ENCODE data around the gene STON1.
"Not testable (repeated sequence)": the region's sequence is repeated elsewhere in the genome, so short reads cannot be mapped to it uniquely, and the experiment has no call there.

The STON1 gene

GRCh38 chr2:48578313-48578712, 48.4 kb downstream of the STON1 start:
- no peak for DNase-seq

DNA sequence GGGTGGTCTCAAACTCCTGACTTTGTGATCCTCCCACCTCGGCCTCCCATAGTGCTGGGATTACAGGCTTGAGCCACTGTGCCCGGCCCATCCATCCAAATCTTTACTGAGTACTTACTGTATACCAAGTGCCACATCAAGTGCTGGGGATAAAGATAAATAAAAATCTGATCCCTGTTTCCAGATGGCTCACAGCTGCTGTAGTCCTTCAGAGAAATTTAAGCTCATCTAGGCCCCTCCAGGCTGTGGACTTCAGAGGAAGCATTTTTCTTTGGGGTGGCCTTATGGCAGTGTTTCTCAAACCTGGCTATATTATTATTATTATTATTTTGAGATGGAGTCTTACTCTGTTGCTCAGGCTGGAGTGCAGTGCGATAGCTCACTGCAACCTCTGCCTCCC, 54.0 kb downstream of the STON1 start:
- DNase-seq: no peak

- no peak for DNase-seq
Measured at GRCh38 chr2:48584551-48584950, 54.6 kb downstream of the STON1 start.

- no peak for DNase-seq
Measured at GRCh38 chr2:48586433-48586832, 56.5 kb downstream of the STON1 start.

GRCh38 chr2:48587560-48587959, 57.6 kb downstream of the STON1 start:
- DNase-seq: no peak

GRCh38 chr2:48587961-48588360, 58.0 kb downstream of the STON1 start:
- no peak for DNase-seq

GRCh38 chr2:48588745-48589144, 58.8 kb downstream of the STON1 start:
- no peak for DNase-seq

DNA sequence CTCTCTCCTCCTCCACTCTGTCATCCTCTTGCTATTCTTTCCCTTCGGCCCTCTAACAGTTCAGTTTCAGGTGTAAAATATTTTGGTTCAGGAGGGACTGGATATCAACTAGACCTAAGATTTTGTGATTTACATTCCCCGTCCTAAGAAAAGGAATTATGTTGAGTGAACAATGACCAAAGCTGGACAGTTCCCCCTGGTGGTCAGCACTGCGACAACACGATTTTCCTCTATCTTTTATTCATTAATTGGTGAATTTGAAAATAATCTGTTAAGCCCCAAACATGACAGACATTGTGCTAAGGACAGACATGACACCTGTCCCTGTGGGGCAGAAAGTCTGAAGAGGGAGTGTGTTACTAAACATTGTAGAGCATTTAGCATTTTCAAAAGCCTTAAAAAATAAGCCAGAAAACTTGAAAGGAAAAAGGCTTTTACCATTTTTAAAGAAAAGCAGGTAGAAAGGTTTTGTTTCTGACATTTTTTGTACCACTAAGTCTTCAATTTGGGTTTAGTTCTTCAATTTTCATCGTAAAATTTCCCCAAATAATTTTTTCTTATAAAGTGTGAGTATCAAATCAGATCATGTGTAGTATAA, 59.3 kb downstream of the STON1 start:
- peak; percentile 38 for DNase-seq

- DNase-seq: no peak
Measured at GRCh38 chr2:48590017-48590416, 60.1 kb downstream of the STON1 start.

DNA sequence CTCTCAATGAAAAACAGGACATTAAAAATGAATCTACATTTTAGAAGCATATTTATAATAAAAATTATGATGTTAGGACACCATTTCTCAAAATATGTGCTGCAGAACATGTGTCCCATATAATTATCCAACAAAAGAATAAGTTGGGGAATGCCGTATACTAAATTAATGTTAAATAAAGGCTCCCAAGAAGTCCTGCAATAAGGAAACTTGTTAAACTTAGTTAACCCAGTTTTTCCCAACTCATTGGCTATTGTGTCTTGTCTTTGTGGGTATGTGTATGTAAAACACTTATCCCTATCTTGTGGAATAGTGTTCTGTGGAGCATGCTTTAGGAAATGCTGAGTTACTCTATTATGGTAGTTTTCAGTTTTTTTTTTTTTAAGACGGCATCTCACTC, 62.1 kb downstream of the STON1 start:
- no peak for DNase-seq

GRCh38 chr2:48596751-48597150, 66.8 kb downstream of the STON1 start:
- not testable (repeated sequence) for DNase-seq

DNA sequence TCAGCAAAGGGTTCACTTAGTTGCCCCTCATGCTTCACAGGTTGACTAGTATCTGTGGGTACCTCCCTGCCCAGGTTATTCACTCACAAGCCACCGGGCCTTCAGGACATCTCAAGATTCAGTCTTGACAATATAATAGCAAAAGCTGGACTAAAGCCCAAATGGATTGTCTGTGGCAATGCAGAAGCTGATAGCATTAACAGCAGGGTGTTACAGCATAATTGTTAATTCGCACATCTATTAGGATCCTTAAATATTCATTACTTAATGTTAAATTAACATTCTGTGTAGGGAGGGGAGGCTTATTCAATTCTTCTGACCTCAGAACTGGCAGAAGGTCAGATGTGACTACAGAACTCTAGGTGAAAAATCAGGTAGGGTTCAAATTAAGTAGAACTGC, 67.5 kb downstream of the STON1 start:
- DNase-seq: no peak

- peak; percentile 16 for DNase-seq
Measured at GRCh38 chr2:48600204-48600813, 70.4 kb downstream of the STON1 start.

GRCh38 chr2:48600917-48601316, 71.0 kb downstream of the STON1 start:
- DNase-seq: no peak

DNA sequence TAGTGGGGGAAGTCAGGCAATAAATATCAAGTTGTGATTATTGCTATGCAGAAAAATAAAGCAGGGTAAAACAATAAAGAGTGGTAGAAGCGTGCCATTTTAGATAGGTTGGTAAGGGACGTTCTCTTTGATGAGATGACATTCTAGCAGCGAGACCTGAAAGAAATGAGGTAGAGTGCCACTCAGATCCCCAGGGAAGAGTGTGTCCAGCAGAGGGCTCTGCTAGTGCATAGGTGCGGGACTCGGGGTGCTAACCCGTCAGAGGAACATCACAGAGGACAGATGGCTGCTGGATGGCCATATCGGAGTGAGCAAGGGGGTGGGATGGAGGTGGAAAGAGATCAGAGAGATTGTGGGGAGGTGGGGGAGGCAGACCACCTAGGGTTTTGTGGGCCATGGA, 71.4 kb downstream of the STON1 start:
- DNase-seq: peak; percentile 28

GRCh38 chr2:48605482-48606175, 75.7 kb downstream of the STON1 start:
- DNase-seq: no peak

- no peak for DNase-seq
Measured at GRCh38 chr2:48607307-48608014, 77.5 kb downstream of the STON1 start.

DNA sequence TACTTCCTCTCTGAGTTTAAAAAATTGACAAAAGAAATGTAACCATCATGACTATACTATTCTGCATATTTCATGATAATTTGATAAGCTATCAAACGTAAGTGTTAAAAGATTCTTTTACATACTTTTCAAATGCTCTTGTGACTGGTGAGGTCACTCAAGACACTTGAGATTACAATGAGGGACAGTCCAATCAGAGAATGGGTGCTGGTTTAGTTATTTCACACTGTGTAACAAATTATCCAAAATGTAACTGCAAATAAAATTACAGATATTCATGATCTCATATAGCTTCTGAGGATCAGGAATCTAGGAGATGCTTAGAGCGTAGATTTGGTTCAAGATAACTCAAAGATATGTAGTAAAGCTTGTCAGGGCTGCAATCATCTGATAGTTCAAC, 83.3 kb downstream of the STON1 start:
- no peak for DNase-seq

GRCh38 chr2:48614581-48614980, 84.6 kb downstream of the STON1 start:
- not testable (repeated sequence) for DNase-seq

GRCh38 chr2:48617618-48618017, 87.7 kb downstream of the STON1 start, which contains the start of gene GTF2A1L:
Gene GTF2A1L (plus strand): TSS chr2:48617856. CDS start chr2:48617875, 19 bp downstream.
- no peak for DNase-seq

DNA sequence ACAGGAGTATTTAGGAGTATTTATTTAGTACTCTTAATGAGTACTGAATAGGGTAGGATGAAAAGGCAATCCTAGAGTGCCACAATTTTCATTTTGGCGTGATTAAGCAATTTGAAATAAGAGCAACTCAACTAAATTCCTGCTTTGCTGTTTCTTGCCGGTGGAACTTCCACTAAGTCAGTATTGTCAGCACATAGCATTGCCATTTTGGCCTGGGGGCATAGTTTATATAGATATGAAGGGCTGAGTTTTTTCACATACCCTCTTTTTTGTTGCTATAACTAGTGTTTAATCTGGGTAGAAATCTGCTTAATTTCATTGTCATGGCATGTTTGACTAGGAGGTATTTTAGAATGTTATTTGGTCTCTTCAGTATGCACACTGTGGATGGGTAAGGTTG, 89.6 kb downstream of the STON1 start:
- no peak for DNase-seq

DNA sequence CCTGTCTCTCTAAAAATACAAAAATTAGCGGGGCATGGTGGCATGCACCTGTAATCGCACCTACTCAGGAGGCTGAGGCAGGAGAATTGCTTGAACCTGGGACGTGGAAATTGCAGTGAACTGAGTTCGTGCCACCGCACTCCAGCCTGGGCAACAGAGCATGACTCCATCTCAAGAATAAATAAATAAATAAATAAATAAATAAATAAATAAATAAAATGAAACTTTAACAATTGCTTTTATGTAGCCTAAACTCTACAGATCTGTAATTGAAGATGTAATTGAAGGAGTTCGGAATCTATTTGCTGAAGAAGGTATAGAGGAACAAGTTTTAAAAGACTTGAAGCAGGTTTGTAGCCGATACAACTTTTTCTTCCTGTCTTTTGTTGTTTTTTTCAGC, 90.7 kb downstream of the STON1 start:
- DNase-seq: no peak

GRCh38 chr2:48622691-48623090, 92.7 kb downstream of the STON1 start:
- DNase-seq: not testable (repeated sequence)

GRCh38 chr2:48624696-48625095, 94.7 kb downstream of the STON1 start:
- DNase-seq: no peak
